ENCODE data around the gene PPEF1. TPM values are rescaled to one million over a fixed set of nuclear protein-coding genes. Genes with fewer than 3 reads are reported as not detected.

The PPEF1 gene
- total and polyA plus RNA-seq, 9 donors: 0.28 to 1.3 (median 0.68) TPM

- no peaks in the 10 kb centered on the region for H3K36me3 ChIP-seq (ENCODE audit: control insufficient read depth, insufficient read depth, low read length)
- H3K27me3 ChIP-seq (ENCODE audit: control insufficient read depth, insufficient read depth, low read length): peaks cover 20% of the 10 kb centered on the region
- H3K27ac ChIP-seq (ENCODE audit: low read length): no peak overlapping the region
- H3K4me1 ChIP-seq (ENCODE audit: control insufficient read depth, insufficient read depth, low read length): peaks cover 7% of the 10 kb centered on the region
- WGBS (ENCODE audit: insufficient coverage): 75% methylated on average over 13 of the region's 15 CpGs
- H3K9me3 ChIP-seq (replicated peaks; ENCODE audit: control insufficient read depth, low read depth, low read length): no peaks in the 10 kb centered on the region
- no peak overlapping the region for H3K4me3 ChIP-seq (ENCODE audit: low read length)
- DNase-seq: no peak
These were observed 167.9 kb downstream of the PPEF1 start for GRCh38 chrX:18875256-18875878.

GRCh38 chrX:18877469-18877868 is 170.0 kb downstream of the PPEF1 start:
- WGBS (ENCODE audit: insufficient coverage): 92% methylated on average over 4 of the region's 7 CpGs
- H3K9me3 ChIP-seq (replicated peaks; ENCODE audit: control insufficient read depth, low read depth, low read length): no peaks in the 10 kb centered on the region
- no peaks in the 10 kb centered on the region for H3K36me3 ChIP-seq (ENCODE audit: control insufficient read depth, insufficient read depth, low read length)
- peaks cover 4% of the 10 kb centered on the region for H3K4me1 ChIP-seq (ENCODE audit: control insufficient read depth, insufficient read depth, low read length)
- no peak overlapping the region for H3K4me3 ChIP-seq (ENCODE audit: low read length)
- no peak overlapping the region for H3K27ac ChIP-seq (ENCODE audit: low read length)
- H3K27me3 ChIP-seq (ENCODE audit: control insufficient read depth, insufficient read depth, low read length): peaks cover 20% of the 10 kb centered on the region
- DNase-seq: no peak

Other genes starting within 250 kb of the PPEF1 start
- gene RS1, start 35.5 kb upstream of the PPEF1 start, total RNA-seq: not detected
- gene RS1, start 35.5 kb upstream of the PPEF1 start, polyA plus RNA-seq (ENCODE audit: insufficient read depth in 1 of 8, insufficient read length in 8 of 8, low replicate concordance in 1 of 8): not detected